ENCODE data around the gene RCC2. TPM values are rescaled to one million over a fixed set of nuclear protein-coding genes. Genes with fewer than 3 reads are reported as not detected.

Gene RCC2
- polyA plus RNA-seq, 1 of the 3 experiments (the other 2 are of a cell fraction) = 53.8 TPM

- POLR2A ChIA-PET = no interaction called here
These were observed 8.1 kb upstream of the RCC2 start for GRCh38 chr1:17447501-17447992.

GRCh38 chr1:17442841-17443240 is 3.4 kb upstream of the RCC2 start:
- H3K27me3 ChIP-seq (ENCODE audit: insufficient read depth) = no peaks in the 10 kb centered on the region
- H3K9me2 ChIP-seq = no peaks in the 10 kb centered on the region
- H3F3A ChIP-seq (replicated peaks; ENCODE audit: insufficient read depth) = peaks cover 34% of the 10 kb centered on the region
- H2AFZ ChIP-seq (ENCODE audit: low read depth) = peak overlapping the region; percentile 39; the same call in 1 of the 2 replicates
- no peaks in the 10 kb centered on the region for H4K20me1 ChIP-seq (ENCODE audit: insufficient read depth)
- WGBS (ENCODE audit: low lambda C conversion rate) = 93% methylated on average over 6 of the region's 6 CpGs
- POLR2A ChIA-PET = no interaction called here
- H3K79me2 ChIP-seq (ENCODE audit: insufficient read depth) = peaks cover 20% of the 10 kb centered on the region
- peak overlapping the region; percentile 63 to 79; a peak in 3 of 4 replicates for H3K27ac ChIP-seq (ENCODE audit: low read depth in 2 of 2, low read length in 1 of 2)
- no peak for DNase-seq
- no peak overlapping the region for H3K4me3 ChIP-seq (ENCODE audit: low read depth in 2 of 2, low read length in 1 of 2)
- H3K4me2 ChIP-seq = peak overlapping the region; percentile 68
- CTCF ChIA-PET = interaction anchor here (0.9 to 5.7 kb wide), 3 partner anchors 9 to 35 kb away, joined by 3 to 35 read pairs (median 10); no protein-coding TSS in a partner anchor
- no peaks in the 10 kb centered on the region for H3K36me3 ChIP-seq (replicated peaks in 1 of 2; ENCODE audit: control insufficient read depth in 1 of 2, insufficient read depth in 2 of 2, low read length in 1 of 2)
- no peaks in the 10 kb centered on the region for H3K9me3 ChIP-seq
- peaks cover 9 to 37% of the 10 kb centered on the region in 2 experiments for H3K4me1 ChIP-seq (ENCODE audit: control insufficient read depth in 1 of 2, insufficient read depth in 2 of 2, low read depth in 1 of 2, low read length in 1 of 2)
- peak overlapping the region; percentile 28; the same call in 1 of the 2 replicates for H3K9ac ChIP-seq
- TF ChIP-seq RCOR1 (IDR thresholded peaks at IDR 0.05; ENCODE audit: low read length) = no peak
- no peak for TF ChIP-seq RXRA (IDR thresholded peaks at IDR 0.05; ENCODE audit: borderline replicate concordance, low read depth)
- no peak for TF ChIP-seq ZBTB33 (IDR thresholded peaks at IDR 0.05; ENCODE audit: borderline replicate concordance, low read depth)
- TF ChIP-seq NRF1 (IDR thresholded peaks at IDR 0.05; ENCODE audit: low read depth, low read length) = no peak
- no peak for TF ChIP-seq GATA2 (CRISPR knock-in tag; IDR thresholded peaks at IDR 0.05)
- no peak for TF ChIP-seq TEAD4 (IDR thresholded peaks at IDR 0.05; ENCODE audit: borderline replicate concordance, insufficient read depth)
- no peak for TF ChIP-seq GABPA (IDR thresholded peaks at IDR 0.05; ENCODE audit: low read depth)
- TF ChIP-seq RAD21 (IDR thresholded peaks at IDR 0.05; ENCODE audit: low read length) = no peak
- no peak for TF ChIP-seq REST (IDR thresholded peaks at IDR 0.05; ENCODE audit: low read depth, low read length)
- TF ChIP-seq NFIC (IDR thresholded peaks at IDR 0.05; ENCODE audit: borderline replicate concordance) = no peak
- no peak for TF ChIP-seq USF1 (IDR thresholded peaks at IDR 0.05; ENCODE audit: borderline replicate concordance, low read depth)
- TF ChIP-seq CTCF (IDR thresholded peaks at IDR 0.05) = no peak
- TF ChIP-seq FOSL2 (IDR thresholded peaks at IDR 0.05; ENCODE audit: borderline replicate concordance, low read depth) = no peak
- no peak for TF ChIP-seq TAF1 (IDR thresholded peaks at IDR 0.05; ENCODE audit: borderline replicate concordance, low read depth, low read length)

More at GRCh38 chr1:17447501-17447992, 8.1 kb upstream of the RCC2 start:
- DNase-seq = no peak
- CTCF ChIA-PET = interaction anchor here (1.4 to 1.7 kb wide), 2 partner anchors 30 to 159 kb away, joined by 4 to 5 read pairs; no protein-coding TSS in a partner anchor
- H3K9me3 ChIP-seq = no peaks in the 10 kb centered on the region
- peaks cover 16% of the 10 kb centered on the region for H3F3A ChIP-seq (replicated peaks; ENCODE audit: insufficient read depth)
- H3K9me2 ChIP-seq = no peaks in the 10 kb centered on the region
- TF ChIP-seq IRF3 (IDR thresholded peaks at IDR 0.05; ENCODE audit: low read depth, low read length) (no peak), FOXJ3 (CRISPR knock-in tag; IDR thresholded peaks at IDR 0.05) (no peak), ELF1 (IDR thresholded peaks at IDR 0.05) (no peak)
- H3K4me3 ChIP-seq (ENCODE audit: low read depth in 2 of 2, low read length in 1 of 2) = no peak overlapping the region
- no peaks in the 10 kb centered on the region for H3K36me3 ChIP-seq (replicated peaks in 1 of 2; ENCODE audit: control insufficient read depth in 1 of 2, insufficient read depth in 2 of 2, low read length in 1 of 2)
- H3K4me1 ChIP-seq (ENCODE audit: control insufficient read depth in 1 of 2, insufficient read depth in 2 of 2, low read depth in 1 of 2, low read length in 1 of 2) = peaks cover 0 to 13% of the 10 kb centered on the region in 2 experiments; a peak in 2 of 4 replicates
- no peak overlapping the region for H2AFZ ChIP-seq (ENCODE audit: low read depth)
- no peak overlapping the region for H3K27ac ChIP-seq (ENCODE audit: low read depth in 2 of 2, low read length in 1 of 2)
- no peaks in the 10 kb centered on the region for H3K27me3 ChIP-seq (ENCODE audit: insufficient read depth)
- H3K79me2 ChIP-seq (ENCODE audit: insufficient read depth) = no peaks in the 10 kb centered on the region
- H4K20me1 ChIP-seq (ENCODE audit: insufficient read depth) = no peaks in the 10 kb centered on the region
- no peak overlapping the region for H3K4me2 ChIP-seq
- 91% methylated on average over 12 of the region's 12 CpGs for WGBS (ENCODE audit: low lambda C conversion rate)
- no peak overlapping the region for H3K9ac ChIP-seq
